ENCODE measurements around the gene CFAP46.

CFAP46 gene

GRCh38 chr10:132834311-132834761 lies 108.0 kb downstream of the CFAP46 start:
- TF ChIP-seq FOXP2 (optimal IDR thresholded peaks at IDR 0.05; ENCODE audit: borderline replicate concordance, extremely low read depth, extremely low read length, insufficient read depth): no peak
- TF ChIP-seq TAF1 (IDR thresholded peaks at IDR 0.05; ENCODE audit: borderline replicate concordance, insufficient read depth, low read length): no peak
- TF ChIP-seq POLR2AphosphoS5 (IDR thresholded peaks at IDR 0.05; ENCODE audit: low read depth, low read length): no peak
- no peak for TF ChIP-seq REST (IDR thresholded peaks at IDR 0.05; ENCODE audit: insufficient read depth in 1 of 2, low read depth in 2 of 2, low read length in 2 of 2)
- no peak for TF ChIP-seq SIN3A (IDR thresholded peaks at IDR 0.05; ENCODE audit: borderline replicate concordance, insufficient read depth, low read length)

GRCh38 chr10:132833421-132834111 lies 108.8 kb downstream of the CFAP46 start:
- no peak for TF ChIP-seq SIN3A (IDR thresholded peaks at IDR 0.05; ENCODE audit: borderline replicate concordance, insufficient read depth, low read length)
- no peak for TF ChIP-seq POLR2AphosphoS5 (IDR thresholded peaks at IDR 0.05; ENCODE audit: low read depth, low read length)
- no peak for TF ChIP-seq REST (IDR thresholded peaks at IDR 0.05; ENCODE audit: insufficient read depth in 1 of 2, low read depth in 2 of 2, low read length in 2 of 2)
- no peak for TF ChIP-seq FOXP2 (optimal IDR thresholded peaks at IDR 0.05; ENCODE audit: borderline replicate concordance, extremely low read depth, extremely low read length, insufficient read depth)
- no peak for TF ChIP-seq TAF1 (IDR thresholded peaks at IDR 0.05; ENCODE audit: borderline replicate concordance, insufficient read depth, low read length)

- TF ChIP-seq SIN3A (IDR thresholded peaks at IDR 0.05; ENCODE audit: borderline replicate concordance, insufficient read depth, low read length): no peak
- no peak for TF ChIP-seq REST (IDR thresholded peaks at IDR 0.05; ENCODE audit: insufficient read depth in 1 of 2, low read depth in 2 of 2, low read length in 2 of 2)
- TF ChIP-seq TAF1 (IDR thresholded peaks at IDR 0.05; ENCODE audit: borderline replicate concordance, insufficient read depth, low read length): no peak
Measured at GRCh38 chr10:132832186-132832969, 110.0 kb downstream of the CFAP46 start.

GRCh38 chr10:132829403-132829802 lies 113.0 kb downstream of the CFAP46 start:
- TF ChIP-seq POLR2AphosphoS5 (IDR thresholded peaks at IDR 0.05; ENCODE audit: low read depth, low read length) (no peak), TAF1 (IDR thresholded peaks at IDR 0.05; ENCODE audit: borderline replicate concordance, insufficient read depth, low read length) (no peak), SIN3A (IDR thresholded peaks at IDR 0.05; ENCODE audit: borderline replicate concordance, insufficient read depth, low read length) (no peak), REST (IDR thresholded peaks at IDR 0.05; ENCODE audit: insufficient read depth in 1 of 2, low read depth in 2 of 2, low read length in 2 of 2) (no peak), FOXP2 (optimal IDR thresholded peaks at IDR 0.05; ENCODE audit: borderline replicate concordance, extremely low read depth, extremely low read length, insufficient read depth) (no peak)
